GM06990 (cell line): Measurements from ENCODE around the gene RSBN1L.

Experiments
- DNase-seq: peaks from one replicate; pipeline ENCODE4 v3.0.0-alpha.2; 2011; ENCODE audit not compliant: insufficient read length; ENCODE audit errors: extremely low read depth
- H3K27me3 ChIP-seq: replicated peaks from 2 replicates; pipeline ENCODE4 v1.6.0; 2011; ENCODE audit warnings: low read length; ENCODE audit not compliant: control insufficient read depth, insufficient read depth
- H3K36me3 ChIP-seq: 2 replicates; pipeline ENCODE4 v1.5.1; 2011; ENCODE audit warnings: low read length; ENCODE audit not compliant: control insufficient read depth, insufficient read depth
- H3K4me3 ChIP-seq: replicated peaks from 2 replicates; pipeline ENCODE4 v1.5.1; 2011; ENCODE audit warnings: low read depth, mild to moderate bottlenecking, control low read depth, low read length
- CTCF ChIP-seq: IDR thresholded peaks from 2 replicates; pipeline ENCODE4 v1.5.1; 2011; ENCODE audit warnings: low read length, control low read depth, mild to moderate bottlenecking, inconsistent platforms; ENCODE audit not compliant: insufficient read depth, poor library complexity, severe bottlenecking

The RSBN1L gene

GRCh38 chr7:77727936-77728701, 31.9 kb downstream of the RSBN1L start:
- Histone ChIP-seq H3K27me3 (no peaks in the 10 kb centered on the region), H3K4me3 (no peak overlapping the region), H3K36me3 (no peaks in the 10 kb centered on the region)
- no peak for TF ChIP-seq CTCF
- no peak for DNase-seq

GRCh38 chr7:77729574-77730348, 33.5 kb downstream of the RSBN1L start:
- Histone ChIP-seq H3K27me3 (no peaks in the 10 kb centered on the region), H3K36me3 (no peaks in the 10 kb centered on the region), H3K4me3 (no peak overlapping the region)
- TF ChIP-seq CTCF = no peak
- no peak for DNase-seq

- no peak for TF ChIP-seq CTCF
- H3K4me3 ChIP-seq = no peak overlapping the region
These were observed 35.5 kb downstream of the RSBN1L start for GRCh38 chr7:77731716-77732115.

GRCh38 chr7:77734659-77735421, 38.6 kb downstream of the RSBN1L start:
- no peak for TF ChIP-seq CTCF
- no peaks in the 10 kb centered on the region; the same call in 1 of the 2 replicates for H3K36me3 ChIP-seq
- DNase-seq = no peak
- H3K4me3 ChIP-seq = no peak overlapping the region
- no peaks in the 10 kb centered on the region for H3K27me3 ChIP-seq

More at GRCh38 chr7:77731716-77732115, 35.5 kb downstream of the RSBN1L start:
- DNase-seq = no peak
- Histone ChIP-seq H3K36me3 (no peaks in the 10 kb centered on the region), H3K27me3 (no peaks in the 10 kb centered on the region)

- no peak for DNase-seq
- H3K27me3 ChIP-seq = no peaks in the 10 kb centered on the region
- no peaks in the 10 kb centered on the region; the same call in 1 of the 2 replicates for H3K36me3 ChIP-seq
- TF ChIP-seq CTCF = no peak
- no peak overlapping the region for H3K4me3 ChIP-seq
These were observed 39.2 kb downstream of the RSBN1L start for GRCh38 chr7:77735457-77735856.
